Measurements from ENCODE around the gene SPEF2.

DNA sequence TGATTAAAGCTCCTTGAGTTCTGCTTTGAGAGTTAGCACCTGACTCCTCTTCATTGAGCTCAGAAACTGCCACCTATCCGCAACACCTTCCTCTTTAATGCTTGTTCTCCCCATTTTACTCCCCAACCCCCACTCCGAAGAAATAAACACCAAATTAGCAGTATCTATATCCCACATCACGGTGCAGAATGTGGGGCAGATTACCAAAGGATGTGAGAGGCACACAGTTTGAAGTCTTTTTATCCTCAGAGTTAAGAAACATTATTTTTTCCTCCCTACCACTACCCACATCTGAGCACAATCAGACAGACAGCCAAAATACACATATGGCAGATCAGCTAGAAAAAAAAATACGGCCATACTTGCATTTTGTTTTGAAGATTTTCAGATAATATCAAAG, 212.9 kb downstream of the SPEF2 start:
- TF ChIP-seq, protein P1, sequence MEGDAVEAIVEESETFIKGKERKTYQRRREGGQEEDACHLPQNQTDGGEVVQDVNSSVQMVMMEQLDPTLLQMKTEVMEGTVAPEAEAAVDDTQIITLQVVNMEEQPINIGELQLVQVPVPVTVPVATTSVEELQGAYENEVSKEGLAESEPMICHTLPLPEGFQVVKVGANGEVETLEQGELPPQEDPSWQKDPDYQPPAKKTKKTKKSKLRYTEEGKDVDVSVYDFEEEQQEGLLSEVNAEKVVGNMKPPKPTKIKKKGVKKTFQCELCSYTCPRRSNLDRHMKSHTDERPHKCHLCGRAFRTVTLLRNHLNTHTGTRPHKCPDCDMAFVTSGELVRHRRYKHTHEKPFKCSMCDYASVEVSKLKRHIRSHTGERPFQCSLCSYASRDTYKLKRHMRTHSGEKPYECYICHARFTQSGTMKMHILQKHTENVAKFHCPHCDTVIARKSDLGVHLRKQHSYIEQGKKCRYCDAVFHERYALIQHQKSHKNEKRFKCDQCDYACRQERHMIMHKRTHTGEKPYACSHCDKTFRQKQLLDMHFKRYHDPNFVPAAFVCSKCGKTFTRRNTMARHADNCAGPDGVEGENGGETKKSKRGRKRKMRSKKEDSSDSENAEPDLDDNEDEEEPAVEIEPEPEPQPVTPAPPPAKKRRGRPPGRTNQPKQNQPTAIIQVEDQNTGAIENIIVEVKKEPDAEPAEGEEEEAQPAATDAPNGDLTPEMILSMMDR (IDR thresholded peaks at IDR 0.05; ENCODE audit: poor library complexity), result no peak
- TF ChIP-seq EZH2phosphoT487 (IDR thresholded peaks at IDR 0.05; ENCODE audit: low read depth, severe bottlenecking, unreplicated experiment) (no peak), EZH2 (IDR thresholded peaks at IDR 0.05; ENCODE audit: borderline replicate concordance) (no peak)
